Posterior vena cava (tissue), 2 donors: ENCODE results near the gene RAPGEF5. TPM values are rescaled to one million over a fixed set of nuclear protein-coding genes. Genes with fewer than 3 reads are reported as not detected.
"Not testable (repeated sequence)": the region's sequence is repeated elsewhere in the genome, so short reads cannot be mapped to it uniquely, and the experiment has no call there.

Experiments
- DNase-seq: peaks from one replicate; pipeline ENCODE4 v3.0.0-alpha.2; 2020; ENCODE audit warnings: low spot score
- intact Hi-C, 2 donors: fragments of 100-400 bp; cut with DNase I; formaldehyde crosslinking; loops; one replicate each; pipeline versions ENCODE4 v1.14.1 to v1.14.2; 2022 to 2023
- total RNA-seq, 2 donors: library from RNA; stranded (reverse); fragmentation: NEBNext Ultra II Directional; extraction: Animal tissue kit (Norgen Biotek cat#: 25700); gene quantifications; one replicate each; pipeline ENCODE4 v1.2.1, GENCODE V29; 2021
- donor health status: DM: yes; HTN: yes; CAD: no.
- donor health status: DM: yes; HTN: yes; CAD: no.

Gene RAPGEF5
- total RNA-seq, 2 donors from 2014 or later: 56.9 to 61.5 TPM

GRCh38 chr7:22121702-22122474 lies 235.1 kb downstream of the RAPGEF5 start:
- DNase-seq: no peak
- intact Hi-C loops: no loop called here

- intact Hi-C loops: no loop called here
Measured at GRCh38 chr7:22120391-22121053, 236.4 kb downstream of the RAPGEF5 start.

GRCh38 chr7:22117222-22117621 lies 239.7 kb downstream of the RAPGEF5 start:
- DNase-seq: no peak
- intact Hi-C loops: loop anchor here in 1 of 2 donors (10.0 kb wide), 1 partner anchor 138 kb away; no protein-coding TSS in a partner anchor

More at GRCh38 chr7:22120391-22121053, 236.4 kb downstream of the RAPGEF5 start:
- no peak for DNase-seq

- DNase-seq: no peak
- intact Hi-C loops: loop anchor here in 1 of 2 donors (10.0 kb wide), 1 partner anchor 138 kb away; no protein-coding TSS in a partner anchor
Measured at GRCh38 chr7:22116451-22117030, 240.4 kb downstream of the RAPGEF5 start.

GRCh38 chr7:22115689-22116088 lies 241.3 kb downstream of the RAPGEF5 start:
- DNase-seq: no peak
- intact Hi-C loops: loop anchor here in 1 of 2 donors (10.0 kb wide), 1 partner anchor 139 kb away; no protein-coding TSS in a partner anchor

GRCh38 chr7:22114440-22114981 lies 242.4 kb downstream of the RAPGEF5 start:
- intact Hi-C loops: loop anchor here in 1 of 2 donors (10.0 kb wide), 1 partner anchor 140 kb away; no protein-coding TSS in a partner anchor
- DNase-seq: no peak

GRCh38 chr7:22113041-22113440 lies 243.9 kb downstream of the RAPGEF5 start:
- intact Hi-C loops: loop anchor here in 1 of 2 donors (2.0 to 10.0 kb wide), 2 partner anchors 142 to 376 kb away; no protein-coding TSS in a partner anchor
- no peak for DNase-seq

- DNase-seq: no peak
- intact Hi-C loops: loop anchor here in 1 of 2 donors (2.0 to 10.0 kb wide), 2 partner anchors 143 to 377 kb away; no protein-coding TSS in a partner anchor
Measured at GRCh38 chr7:22111661-22112060, 245.3 kb downstream of the RAPGEF5 start.

GRCh38 chr7:22110881-22111280 lies 246.1 kb downstream of the RAPGEF5 start:
- intact Hi-C loops: loop anchor here in 1 of 2 donors (10.0 kb wide), 1 partner anchor 144 kb away; no protein-coding TSS in a partner anchor
- DNase-seq: no peak

- intact Hi-C loops: loop anchor here in 1 of 2 donors (10.0 kb wide), 1 partner anchor 144 kb away; no protein-coding TSS in a partner anchor
Measured at GRCh38 chr7:22110227-22110839, 246.6 kb downstream of the RAPGEF5 start.

GRCh38 chr7:22109761-22110160 lies 247.2 kb downstream of the RAPGEF5 start:
- DNase-seq: no peak
- intact Hi-C loops: loop anchor here (1.0 to 10.0 kb wide), 2 partner anchors 145 to 380 kb away; no protein-coding TSS in a partner anchor

More at GRCh38 chr7:22110227-22110839, 246.6 kb downstream of the RAPGEF5 start:
- no peak for DNase-seq

GRCh38 chr7:22108151-22108845 lies 248.7 kb downstream of the RAPGEF5 start:
- intact Hi-C loops: no loop called here
- no peak for DNase-seq

- intact Hi-C loops: no loop called here
- DNase-seq: no peak
Measured at GRCh38 chr7:22105550-22105949, 251.4 kb downstream of the RAPGEF5 start.

GRCh38 chr7:22094413-22095342 lies 262.3 kb downstream of the RAPGEF5 start:
- intact Hi-C loops: no loop called here
- DNase-seq: no peak

GRCh38 chr7:22093936-22094335 lies 263.0 kb downstream of the RAPGEF5 start:
- DNase-seq: no peak
- intact Hi-C loops: no loop called here

- no peak for DNase-seq
- intact Hi-C loops: no loop called here
Measured at GRCh38 chr7:22093001-22093400, 264.0 kb downstream of the RAPGEF5 start.

GRCh38 chr7:22090958-22091525 lies 265.9 kb downstream of the RAPGEF5 start:
- intact Hi-C loops: not testable (repeated sequence)

More at GRCh38 chr7:22090958-22091525, 265.9 kb downstream of the RAPGEF5 start:
- not testable (repeated sequence) for DNase-seq
